B cell (primary cell): ENCODE results near the gene ABCC3. TPM values are rescaled to one million over a fixed set of nuclear protein-coding genes. Genes with fewer than 3 reads are reported as not detected.
"Not testable (repeated sequence)": the region's sequence is repeated elsewhere in the genome, so short reads cannot be mapped to it uniquely, and the experiment has no call there.

ENCODE experiments used
- ATAC-seq: fragments of 200-7000 bp; cut with Tn5 transposase; one replicate; pipeline ENCODE4 v1.10.0; 2021; ENCODE audit warnings: low read depth, mild to moderate bottlenecking, moderate number of reproducible peaks, moderate library complexity
- CTCF ChIA-PET: fragments of 350-600 bp; sonication (Branson Sonifier 250); formaldehyde crosslinking; loops from one replicate; lab custom pipeline; 2021; ENCODE audit warnings: antibody characterized with exemption, inconsistent platforms; lab: Charles Lee
- POLR2A ChIA-PET: fragments of 350-600 bp; sonication (Branson Sonifier 250); formaldehyde crosslinking; loops from one replicate; lab custom pipeline; 2021; ENCODE audit warnings: antibody characterized with exemption; lab: Charles Lee
- DNase-seq: peaks from one replicate; pipeline ENCODE4 v3.0.0; 2013
- H2AFZ ChIP-seq: 2 replicates; pipeline ENCODE4 v1.6.1; 2012; ENCODE audit warnings: mild to moderate bottlenecking, low read depth, low read length; ENCODE audit not compliant: insufficient read depth, poor library complexity, severe bottlenecking
- H3K27ac ChIP-seq, 2 donors: 1 replicate in 1 of 2; 2 replicates in 1 of 2; pipeline ENCODE4 v1.5.1; 2012 to 2013; ENCODE audit warnings: low read length in 2 of 2, mild to moderate bottlenecking in 2 of 2, moderate library complexity in 1 of 2
- H3K27me3 ChIP-seq, 4 experiments: fragments of 200-600 bp in 1 of 4; sonication (generic) in 1 of 4; replicated peaks in 1 of 4; 1 replicate in 2 of 4; 2 replicates in 2 of 4; pipeline versions ENCODE4 v1.6.1 to v1.7.0; 2013 to 2016; ENCODE audit warnings: low read length in 3 of 4, mild to moderate bottlenecking in 2 of 4, mixed read lengths in 1 of 4, moderate library complexity in 1 of 4; ENCODE audit not compliant: insufficient read depth in 4 of 4, control insufficient read depth in 3 of 4; ENCODE audit errors: control extremely low read depth in 1 of 4
- H3K36me3 ChIP-seq, 2 experiments: replicated peaks in 1 of 2; 1 replicate in 1 of 2; 2 replicates in 1 of 2; pipeline versions ENCODE4 v1.6.1 to v1.7.1; 2013; ENCODE audit warnings: low read length in 1 of 2; ENCODE audit not compliant: insufficient read depth in 2 of 2, control insufficient read depth in 1 of 2; ENCODE audit errors: control extremely low read depth in 1 of 2, extremely low read depth in 1 of 2
- H3K4me1 ChIP-seq, 2 donors: fragments of 200-600 bp in 1 of 2; sonication (generic) in 1 of 2; 1 replicate in 1 of 2; 2 replicates in 1 of 2; pipeline versions ENCODE4 v1.5.1 to v1.6.1; 2013 to 2017; ENCODE audit warnings: low read length in 2 of 2; ENCODE audit not compliant: control insufficient read depth in 2 of 2, insufficient read depth in 2 of 2
- H3K4me2 ChIP-seq: replicated peaks from 2 replicates; pipeline ENCODE3; 2012; ENCODE audit warnings: mild to moderate bottlenecking, low read depth, low read length; ENCODE audit not compliant: poor library complexity, severe bottlenecking
- H3K4me3 ChIP-seq, 5 experiments: fragments of 200-600 bp in 1 of 5; sonication (generic) in 1 of 5; 1 replicate in 3 of 5; 2 replicates in 2 of 5; pipeline versions ENCODE4 v1.5.1 to v1.7.0; 2011 to 2016; ENCODE audit warnings: low read length in 4 of 5, mild to moderate bottlenecking in 4 of 5, low read depth in 2 of 5, control low read depth in 1 of 5, moderate library complexity in 1 of 5; ENCODE audit not compliant: insufficient read depth in 1 of 5; ENCODE audit errors: control extremely low read depth in 1 of 5, extremely low read depth in 1 of 5
- H3K79me2 ChIP-seq: fragments of 200-600 bp; sonication (generic); one replicate; pipeline ENCODE4 v1.6.0; 2016; ENCODE audit warnings: low read length; ENCODE audit not compliant: control insufficient read depth, insufficient read depth
- H3K9ac ChIP-seq: fragments of 200-600 bp; sonication (generic); 2 replicates; pipeline ENCODE4 v1.6.1; 2017; ENCODE audit warnings: mild to moderate bottlenecking, low read length, moderate library complexity
- H3K9me3 ChIP-seq, 3 donors: one replicate each; pipeline versions ENCODE4 v1.6.1 to v1.7.1; 2013; ENCODE audit warnings: low read length in 2 of 3; ENCODE audit not compliant: control insufficient read depth in 2 of 3, insufficient read depth in 1 of 3; ENCODE audit errors: control extremely low read depth in 1 of 3
- H4K20me1 ChIP-seq: 2 replicates; pipeline ENCODE4 v1.6.0; 2012; ENCODE audit warnings: mild to moderate bottlenecking, low read length; ENCODE audit not compliant: insufficient read depth, control insufficient read depth, poor library complexity, severe bottlenecking
- H3K27ac Mint-ChIP-seq: one replicate; pipeline ENCODE4 v1.8.0; 2021; ENCODE audit warnings: mixed read lengths
- H3K27me3 Mint-ChIP-seq: one replicate; pipeline ENCODE4 v1.8.0; 2021; ENCODE audit warnings: mixed read lengths
- H3K4me1 Mint-ChIP-seq: one replicate; pipeline ENCODE4 v1.8.0; 2021; ENCODE audit warnings: mixed read lengths
- H3K4me3 Mint-ChIP-seq: one replicate; pipeline ENCODE4 v1.8.0; 2021; ENCODE audit warnings: mixed read lengths
- H3K9me3 Mint-ChIP-seq: one replicate; pipeline ENCODE4 v1.8.0; 2022; ENCODE audit warnings: mixed read lengths; ENCODE audit not compliant: insufficient read depth
- EZH2 ChIP-seq: IDR thresholded peaks from 2 replicates; pipeline ENCODE4 v1.6.1; 2012; ENCODE audit warnings: borderline replicate concordance, low read depth, mild to moderate bottlenecking, moderate library complexity, low read length; ENCODE audit not compliant: insufficient read depth, poor library complexity, severe bottlenecking
- whole genome bisulfite sequencing: methylation state at CpG from one replicate; pipeline ENCODE4 v1.1.5; 2013; ENCODE audit warnings: missing lambda C conversion rate; ENCODE audit not compliant: insufficient coverage; 5-methylcytosine and 5-hydroxymethylcytosine counted together
- intact Hi-C: fragments of 100-400 bp; cut with micrococcal nuclease; formaldehyde crosslinking; loops from one replicate; pipeline ENCODE4 v1.10.0; 2022
- polyA plus RNA-seq: library from polyadenylated mRNA; depleted of rRNA; stranded (reverse); fragments of >200 nt; gene quantifications from 2 replicates; pipeline ENCODE4 v1.2.3, GENCODE V29; 2012
- total RNA-seq, 2 donors: library from RNA; stranded (reverse); fragments of 120-200 nt in 1 of 2; gene quantifications; 1 replicate in 1 of 2; 2 replicates in 1 of 2; pipeline versions ENCODE4 v1.2.3 to v1.2.4, GENCODE V29; 2013 to 2022
- TF ChIP-seq, protein P1 (sequence below): fragments of 200-600 bp; IDR thresholded peaks from one replicate; pipeline ENCODE4 v1.8.0; 2022; ENCODE audit warnings: antibody characterized with exemption, mild to moderate bottlenecking

ABCC3 gene
- total and polyA plus RNA-seq, 2 donors (not counting 1 experiment from before 2014, with no cell fraction given) = 0.05 to 0.60 TPM

DNA sequence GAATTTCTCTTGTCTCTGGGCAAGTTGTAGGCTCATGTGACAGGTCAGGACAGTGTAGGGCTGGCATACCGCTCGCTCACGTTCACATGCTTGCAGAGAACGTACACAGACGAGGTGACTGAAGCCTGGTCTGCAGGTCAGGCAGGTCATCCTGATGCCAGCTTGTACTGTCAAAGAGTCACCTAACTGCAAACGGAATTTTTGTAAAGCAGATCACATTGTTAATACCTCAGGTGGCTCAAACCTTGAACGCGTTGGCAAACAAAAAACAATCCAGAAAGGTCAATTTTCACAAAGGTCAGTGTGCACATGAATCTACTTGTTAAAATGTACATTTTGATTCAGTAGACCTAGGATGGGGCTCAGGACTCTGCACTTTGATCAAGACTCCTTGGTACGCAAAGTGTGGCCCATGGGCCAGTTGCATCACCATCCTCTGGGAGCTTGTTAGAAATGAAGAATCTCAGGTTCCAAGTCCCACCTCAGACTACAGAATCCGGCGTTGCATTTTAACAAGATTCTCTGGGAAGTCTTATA, 44.4 kb downstream of the ABCC3 start:
- no peak overlapping the region for H3K4me3 Mint-ChIP-seq
- TF ChIP-seq, protein P1, sequence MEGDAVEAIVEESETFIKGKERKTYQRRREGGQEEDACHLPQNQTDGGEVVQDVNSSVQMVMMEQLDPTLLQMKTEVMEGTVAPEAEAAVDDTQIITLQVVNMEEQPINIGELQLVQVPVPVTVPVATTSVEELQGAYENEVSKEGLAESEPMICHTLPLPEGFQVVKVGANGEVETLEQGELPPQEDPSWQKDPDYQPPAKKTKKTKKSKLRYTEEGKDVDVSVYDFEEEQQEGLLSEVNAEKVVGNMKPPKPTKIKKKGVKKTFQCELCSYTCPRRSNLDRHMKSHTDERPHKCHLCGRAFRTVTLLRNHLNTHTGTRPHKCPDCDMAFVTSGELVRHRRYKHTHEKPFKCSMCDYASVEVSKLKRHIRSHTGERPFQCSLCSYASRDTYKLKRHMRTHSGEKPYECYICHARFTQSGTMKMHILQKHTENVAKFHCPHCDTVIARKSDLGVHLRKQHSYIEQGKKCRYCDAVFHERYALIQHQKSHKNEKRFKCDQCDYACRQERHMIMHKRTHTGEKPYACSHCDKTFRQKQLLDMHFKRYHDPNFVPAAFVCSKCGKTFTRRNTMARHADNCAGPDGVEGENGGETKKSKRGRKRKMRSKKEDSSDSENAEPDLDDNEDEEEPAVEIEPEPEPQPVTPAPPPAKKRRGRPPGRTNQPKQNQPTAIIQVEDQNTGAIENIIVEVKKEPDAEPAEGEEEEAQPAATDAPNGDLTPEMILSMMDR = no peak
- TF ChIP-seq EZH2 = no peak
- no peak for ATAC-seq
- ChIA-PET POLR2A (no interaction called here), CTCF (no interaction called here)
- H3K4me1 Mint-ChIP-seq = peaks cover 4% of the 10 kb centered on the region
- Histone ChIP-seq H3K9me3 (no peaks in the 10 kb centered on the region), H2AFZ (no peak overlapping the region), H3K4me2 (no peak overlapping the region), H3K9ac (no peak overlapping the region), H4K20me1 (no peaks in the 10 kb centered on the region), H3K27ac (no peak overlapping the region), H3K79me2 (no peaks in the 10 kb centered on the region), H3K4me1 (peaks cover 0 to 3% of the 10 kb centered on the region in 2 donors), H3K4me3 (no peak overlapping the region), H3K36me3 (no peaks in the 10 kb centered on the region), H3K27me3 (peaks cover 0 to 4% (median 0%) of the 10 kb centered on the region in 4 experiments)
- no peak for DNase-seq
- no peak overlapping the region for H3K27ac Mint-ChIP-seq
- WGBS = 90% methylated on average over 6 of the region's 11 CpGs
- intact Hi-C loops = no loop called here
- H3K9me3 Mint-ChIP-seq = no peaks in the 10 kb centered on the region
- H3K27me3 Mint-ChIP-seq = peaks cover 44% of the 10 kb centered on the region

DNA sequence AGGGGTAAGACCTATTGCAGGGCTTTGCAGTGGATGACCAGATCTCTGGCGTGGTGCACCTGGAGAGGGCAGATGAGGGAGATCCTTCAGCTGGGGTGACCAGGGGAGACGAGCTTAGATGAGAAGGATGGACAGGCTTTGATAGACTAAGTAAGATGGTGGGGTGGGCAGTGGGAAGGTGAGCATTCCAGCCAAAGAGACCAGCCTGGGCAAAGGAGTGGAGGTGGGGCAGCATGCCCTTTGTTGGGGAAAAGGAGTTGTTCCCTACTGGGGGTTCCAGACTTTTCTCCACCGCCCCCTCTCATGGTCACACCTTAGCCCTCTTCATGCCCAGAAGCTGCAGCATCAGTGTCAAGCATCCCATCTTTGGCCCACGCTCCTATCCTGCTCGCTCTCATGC, 45.4 kb downstream of the ABCC3 start:
- intact Hi-C loops = no loop called here
- H3K4me2 ChIP-seq = no peak overlapping the region
- DNase-seq = no peak
- Mint-ChIP-seq H3K27ac (no peak overlapping the region), H3K4me3 (no peak overlapping the region), H3K27me3 (peaks cover 44% of the 10 kb centered on the region), H3K9me3 (no peaks in the 10 kb centered on the region), H3K4me1 (peaks cover 4% of the 10 kb centered on the region)
- ATAC-seq = no peak
- no peak overlapping the region for H3K4me3 ChIP-seq
- no peaks in the 10 kb centered on the region for H4K20me1 ChIP-seq
- H3K9me3 ChIP-seq = no peaks in the 10 kb centered on the region
- H3K36me3 ChIP-seq = no peaks in the 10 kb centered on the region
- POLR2A ChIA-PET = no interaction called here
- peaks cover 0 to 4% (median 0%) of the 10 kb centered on the region in 4 experiments for H3K27me3 ChIP-seq
- no peak overlapping the region for H3K9ac ChIP-seq
- WGBS = 92% methylated on average over 5 of the region's 5 CpGs
- no peaks in the 10 kb centered on the region for H3K79me2 ChIP-seq
- H3K4me1 ChIP-seq = peaks cover 0 to 3% of the 10 kb centered on the region in 2 donors
- H2AFZ ChIP-seq = no peak overlapping the region
- TF ChIP-seq EZH2 = no peak
- TF ChIP-seq, protein P1 = no peak
- CTCF ChIA-PET = no interaction called here
- no peak overlapping the region for H3K27ac ChIP-seq

GRCh38 chr17:50680543-50681262, 46.0 kb downstream of the ABCC3 start:
- H3K27ac ChIP-seq, H3K4me1 ChIP-seq, H3K9ac ChIP-seq, H3K4me1 Mint-ChIP-seq, H3K27ac Mint-ChIP-seq, intact Hi-C loops, H4K20me1 ChIP-seq, H3K27me3 ChIP-seq, H3K79me2 ChIP-seq, CTCF ChIA-PET, H3K4me3 Mint-ChIP-seq, POLR2A ChIA-PET, H3K4me2 ChIP-seq, H3K36me3 ChIP-seq, DNase-seq, H3K4me3 ChIP-seq, H3K9me3 Mint-ChIP-seq, ATAC-seq, H3K9me3 ChIP-seq: not testable (repeated sequence)
- WGBS = 64% methylated on average over 10 of the region's 12 CpGs
- peaks cover 44% of the 10 kb centered on the region for H3K27me3 Mint-ChIP-seq
- peak overlapping the region; percentile 49 for H2AFZ ChIP-seq
